HCT116 (cell line): ENCODE results near the gene RNU6-9. TPM values are rescaled to one million over a fixed set of nuclear protein-coding genes. Genes with fewer than 3 reads are reported as not detected.
A peak's percentile ranks its signal among the peaks of the same experiment; 100 is the strongest.

Experiments used
- ATAC-seq: fragments of 200-7000 bp; cut with Tn5 transposase; 2 replicates; pipeline ENCODE4 v1.9.1; 2020; ENCODE audit warnings: mild to moderate bottlenecking, moderate library complexity
- BruUV-seq: library from RNA; stranded (reverse); fragments of 400-500 nt; replicated peaks from 2 replicates; lab custom pipeline; 2021; lab: Mats Ljungman, UMichigan
- CTCF ChIA-PET: fragments of 300-600 bp; sonication (Branson Sonifier 250); formaldehyde crosslinking; loops from one replicate; lab custom pipeline; 2021; ENCODE audit warnings: antibody characterized with exemption; lab: Charles Lee
- POLR2A ChIA-PET: fragments of 300-600, 350-600 bp; sonication (Branson Sonifier 250); formaldehyde crosslinking; loops from one replicate; lab custom pipeline; 2021; ENCODE audit warnings: antibody characterized with exemption; lab: Charles Lee
- RAD21 ChIA-PET, 2 experiments: fragments of 300-600 bp; sonication (Branson Sonifier 250); formaldehyde crosslinking; loops; one replicate each; lab custom pipeline; 2023; ENCODE audit warnings: low total read pairs in 2 of 2; ENCODE audit not compliant: uncharacterized antibody in 2 of 2, unreplicated experiment in 2 of 2, low non-redundant PET in 1 of 2; lab: Charles Lee
- DNase-seq: peaks from one replicate; pipeline ENCODE4 v3.0.0-alpha.2; 2010; ENCODE audit warnings: low read depth, low spot score
- H2AFZ ChIP-seq: fragments of 200-600 bp; shearing (Covaris generic), sonication (generic); 2 replicates; pipeline ENCODE4 v1.6.1; 2017; ENCODE audit warnings: low read depth, mixed run types, mixed read lengths, antibody characterized with exemption, low read length; ENCODE audit not compliant: poor library complexity, severe bottlenecking
- H3K27ac ChIP-seq: 2 replicates; pipeline ENCODE4 v1.5.1; 2012; ENCODE audit warnings: low read depth, low read length
- H3K27me3 ChIP-seq: fragments of 200-600 bp; sonication (generic); 2 replicates; pipeline ENCODE4 v1.6.1; 2016; ENCODE audit warnings: mixed run types, low read length, mixed read lengths; ENCODE audit not compliant: insufficient read depth
- H3K36me3 ChIP-seq, 2 experiments: fragments of 200-500 bp in 1 of 2; fragments of 200-600 bp in 1 of 2; sonication (Bioruptor generic) in 1 of 2; sonication (generic) in 1 of 2; 2 replicates each; pipeline versions ENCODE4 v1.5.1 to v1.6.1; 2014 to 2016; ENCODE audit warnings: low read length in 2 of 2, inconsistent platforms in 1 of 2, mixed read lengths in 1 of 2, mixed run types in 1 of 2; ENCODE audit not compliant: insufficient read depth in 2 of 2, control insufficient read depth in 1 of 2
- H3K4me1 ChIP-seq, 2 experiments: fragments of 200-600 bp in 1 of 2; sonication (generic) in 1 of 2; 2 replicates each; pipeline versions ENCODE4 v1.5.1 to v1.6.1; 2012 to 2017; ENCODE audit warnings: low read length in 2 of 2, inconsistent platforms in 1 of 2, mild to moderate bottlenecking in 1 of 2, mixed read lengths in 1 of 2, mixed run types in 1 of 2, moderate library complexity in 1 of 2; ENCODE audit not compliant: insufficient read depth in 2 of 2, control insufficient read depth in 1 of 2
- H3K4me2 ChIP-seq: fragments of 200-600 bp; sonication (generic); 2 replicates; pipeline ENCODE4 v1.6.1; 2017; ENCODE audit warnings: mixed run types, low read length, mixed read lengths
- H3K4me3 ChIP-seq, 2 experiments: fragments of 200-600 bp in 1 of 2; sonication (generic) in 1 of 2; replicated peaks in 1 of 2; 2 replicates each; pipeline ENCODE4 v1.5.1; 2011 to 2016; ENCODE audit warnings: low read length in 2 of 2, control low read depth in 1 of 2, low read depth in 1 of 2, mild to moderate bottlenecking in 1 of 2, mixed read lengths in 1 of 2, mixed run types in 1 of 2
- H3K79me2 ChIP-seq: fragments of 200-600 bp; sonication (generic); 2 replicates; pipeline ENCODE4 v1.6.1; 2017; ENCODE audit warnings: mild to moderate bottlenecking, mixed run types, low read length, moderate library complexity, mixed read lengths; ENCODE audit not compliant: insufficient read depth
- H3K9ac ChIP-seq: fragments of 200-600 bp; sonication (generic); 2 replicates; pipeline ENCODE4 v1.6.1; 2016; ENCODE audit warnings: low read length, mixed read lengths
- H3K9me2 ChIP-seq: fragments of 200-600 bp; sonication (generic), shearing (Covaris generic); 2 replicates; pipeline ENCODE4 v1.6.1; 2017; ENCODE audit warnings: mixed run types, mild to moderate bottlenecking, moderate library complexity; ENCODE audit not compliant: insufficient read depth
- H3K9me3 ChIP-seq, 2 experiments: fragments of 200-500 bp in 1 of 2; fragments of 200-600 bp in 1 of 2; sonication (Bioruptor generic) in 1 of 2; sonication (generic) in 1 of 2; 2 replicates each; pipeline ENCODE4 v1.6.1; 2014 to 2017; ENCODE audit warnings: low read length in 2 of 2, mixed read lengths in 2 of 2, inconsistent platforms in 1 of 2, low read depth in 1 of 2, mild to moderate bottlenecking in 1 of 2, mixed run types in 1 of 2, moderate library complexity in 1 of 2; ENCODE audit not compliant: control insufficient read depth in 1 of 2, insufficient read depth in 1 of 2
- H4K20me1 ChIP-seq: fragments of 200-600 bp; sonication (generic), shearing (Covaris generic); 2 replicates; pipeline ENCODE4 v1.6.1; 2017; ENCODE audit warnings: mixed run types, mild to moderate bottlenecking, moderate library complexity; ENCODE audit not compliant: insufficient read depth
- CBX3 ChIP-seq: IDR thresholded peaks from 2 replicates; pipeline ENCODE4 v1.6.1; 2012; ENCODE audit warnings: low read depth
- CEBPB ChIP-seq: IDR thresholded peaks from 2 replicates; pipeline ENCODE4 v1.6.1; 2012; ENCODE audit warnings: low read depth
- EGR1 ChIP-seq: IDR thresholded peaks from 2 replicates; pipeline ENCODE4 v1.6.1; 2012; ENCODE audit warnings: low read depth
- EZH2phosphoT487 ChIP-seq: fragments of 200-600 bp; IDR thresholded peaks from 2 replicates; pipeline ENCODE4 v1.6.1; 2018; ENCODE audit warnings: antibody characterized with exemption, borderline replicate concordance
- FOSL1 ChIP-seq: IDR thresholded peaks from 2 replicates; pipeline ENCODE4 v1.6.1; 2012; ENCODE audit warnings: low read depth
- POLR2AphosphoS5 ChIP-seq: IDR thresholded peaks from 2 replicates; pipeline ENCODE4 v1.6.1; 2011; ENCODE audit warnings: mild to moderate bottlenecking, low read depth, low read length, moderate library complexity
- SP1 ChIP-seq: IDR thresholded peaks from 2 replicates; pipeline ENCODE4 v1.6.1; 2012; ENCODE audit warnings: low read depth
- SRF ChIP-seq: IDR thresholded peaks from 2 replicates; pipeline ENCODE4 v1.6.1; 2012; ENCODE audit warnings: low read depth
- TCF7L2 ChIP-seq: IDR thresholded peaks from 2 replicates; pipeline ENCODE4 v1.7.0; 2011; ENCODE audit warnings: borderline replicate concordance, inconsistent platforms; ENCODE audit not compliant: insufficient read depth, insufficient read length; ENCODE audit errors: extremely low read depth
- intact Hi-C: fragments of 100-400 bp; cut with micrococcal nuclease; formaldehyde crosslinking; loops from 2 replicates; pipeline ENCODE4 v1.10.0; 2022
- total RNA-seq: library from RNA; stranded (reverse); gene quantifications from one replicate; pipeline ENCODE4 v1.2.1, GENCODE V29; 2021; ENCODE audit not compliant: unreplicated experiment
- TF ChIP-seq, protein P1 (sequence below): IDR thresholded peaks from 2 replicates; pipeline ENCODE4 v1.6.1; 2012
- TF ChIP-seq, protein P2 (sequence below): IDR thresholded peaks from 2 replicates; pipeline ENCODE4 v1.6.1; 2012; ENCODE audit warnings: low read depth
- TF ChIP-seq, protein P3 (sequence below): IDR thresholded peaks from 2 replicates; pipeline ENCODE4 v1.6.1; 2012
- TF ChIP-seq, protein P4 (sequence below): IDR thresholded peaks from 2 replicates; pipeline ENCODE4 v1.6.1; 2011; ENCODE audit warnings: mild to moderate bottlenecking, low read length, moderate library complexity; ENCODE audit not compliant: insufficient replicate concordance; ENCODE audit errors: extremely low read depth

RNU6-9 gene
- total RNA-seq, 1 experiment from 2014 or later: not detected

DNA sequence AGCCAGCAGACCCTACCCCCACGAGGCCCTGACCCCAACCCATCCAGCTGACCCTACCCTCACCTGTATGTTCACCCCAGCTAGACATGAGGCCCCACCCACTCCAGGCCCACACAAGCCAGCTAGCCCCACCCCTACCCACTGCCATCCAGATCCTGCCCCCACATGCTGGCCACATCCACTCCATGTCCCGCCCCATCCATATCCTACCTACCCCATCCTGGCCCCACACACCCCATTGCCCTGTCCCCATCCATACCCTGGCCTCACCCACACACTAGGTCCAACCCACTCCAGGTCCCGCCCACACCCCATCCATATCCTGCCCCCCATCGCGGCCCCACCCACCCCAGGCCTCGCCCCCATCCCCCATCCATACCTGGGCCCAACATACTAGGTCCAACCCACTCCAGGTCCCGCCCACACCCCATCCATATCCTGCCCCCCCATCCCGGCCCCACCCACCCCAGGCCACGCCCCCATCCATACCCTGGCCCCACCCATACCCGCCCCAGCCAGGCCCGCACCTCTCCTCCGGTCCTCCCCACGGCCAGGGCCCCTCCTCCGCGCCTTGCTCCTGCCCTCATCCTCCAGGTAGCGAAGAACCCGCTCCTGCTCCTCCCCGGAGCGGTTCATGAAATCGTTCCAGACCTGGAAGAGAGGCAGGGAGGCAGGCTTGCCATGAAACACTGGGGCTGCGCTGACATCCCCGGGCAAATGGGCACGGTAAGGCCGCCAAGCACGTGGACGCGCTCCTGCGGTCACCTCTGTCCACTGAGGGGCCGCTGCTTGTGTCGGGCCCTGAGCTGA is 7.2 kb downstream of the RNU6-9 start:
- TF ChIP-seq TCF7L2 (no peak), FOSL1 (no peak), EGR1 (no peak), SRF (no peak), SP1 (no peak), CEBPB (no peak), EZH2phosphoT487 (no peak), CBX3 (no peak), POLR2AphosphoS5 (no peak)
- TF ChIP-seq, protein P1, sequence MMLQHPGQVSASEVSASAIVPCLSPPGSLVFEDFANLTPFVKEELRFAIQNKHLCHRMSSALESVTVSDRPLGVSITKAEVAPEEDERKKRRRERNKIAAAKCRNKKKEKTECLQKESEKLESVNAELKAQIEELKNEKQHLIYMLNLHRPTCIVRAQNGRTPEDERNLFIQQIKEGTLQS: no peak
- TF ChIP-seq, protein P2, sequence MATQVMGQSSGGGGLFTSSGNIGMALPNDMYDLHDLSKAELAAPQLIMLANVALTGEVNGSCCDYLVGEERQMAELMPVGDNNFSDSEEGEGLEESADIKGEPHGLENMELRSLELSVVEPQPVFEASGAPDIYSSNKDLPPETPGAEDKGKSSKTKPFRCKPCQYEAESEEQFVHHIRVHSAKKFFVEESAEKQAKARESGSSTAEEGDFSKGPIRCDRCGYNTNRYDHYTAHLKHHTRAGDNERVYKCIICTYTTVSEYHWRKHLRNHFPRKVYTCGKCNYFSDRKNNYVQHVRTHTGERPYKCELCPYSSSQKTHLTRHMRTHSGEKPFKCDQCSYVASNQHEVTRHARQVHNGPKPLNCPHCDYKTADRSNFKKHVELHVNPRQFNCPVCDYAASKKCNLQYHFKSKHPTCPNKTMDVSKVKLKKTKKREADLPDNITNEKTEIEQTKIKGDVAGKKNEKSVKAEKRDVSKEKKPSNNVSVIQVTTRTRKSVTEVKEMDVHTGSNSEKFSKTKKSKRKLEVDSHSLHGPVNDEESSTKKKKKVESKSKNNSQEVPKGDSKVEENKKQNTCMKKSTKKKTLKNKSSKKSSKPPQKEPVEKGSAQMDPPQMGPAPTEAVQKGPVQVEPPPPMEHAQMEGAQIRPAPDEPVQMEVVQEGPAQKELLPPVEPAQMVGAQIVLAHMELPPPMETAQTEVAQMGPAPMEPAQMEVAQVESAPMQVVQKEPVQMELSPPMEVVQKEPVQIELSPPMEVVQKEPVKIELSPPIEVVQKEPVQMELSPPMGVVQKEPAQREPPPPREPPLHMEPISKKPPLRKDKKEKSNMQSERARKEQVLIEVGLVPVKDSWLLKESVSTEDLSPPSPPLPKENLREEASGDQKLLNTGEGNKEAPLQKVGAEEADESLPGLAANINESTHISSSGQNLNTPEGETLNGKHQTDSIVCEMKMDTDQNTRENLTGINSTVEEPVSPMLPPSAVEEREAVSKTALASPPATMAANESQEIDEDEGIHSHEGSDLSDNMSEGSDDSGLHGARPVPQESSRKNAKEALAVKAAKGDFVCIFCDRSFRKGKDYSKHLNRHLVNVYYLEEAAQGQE: no peak
- TF ChIP-seq, protein P3, sequence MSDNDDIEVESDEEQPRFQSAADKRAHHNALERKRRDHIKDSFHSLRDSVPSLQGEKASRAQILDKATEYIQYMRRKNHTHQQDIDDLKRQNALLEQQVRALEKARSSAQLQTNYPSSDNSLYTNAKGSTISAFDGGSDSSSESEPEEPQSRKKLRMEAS: no peak
- TF ChIP-seq, protein P4, sequence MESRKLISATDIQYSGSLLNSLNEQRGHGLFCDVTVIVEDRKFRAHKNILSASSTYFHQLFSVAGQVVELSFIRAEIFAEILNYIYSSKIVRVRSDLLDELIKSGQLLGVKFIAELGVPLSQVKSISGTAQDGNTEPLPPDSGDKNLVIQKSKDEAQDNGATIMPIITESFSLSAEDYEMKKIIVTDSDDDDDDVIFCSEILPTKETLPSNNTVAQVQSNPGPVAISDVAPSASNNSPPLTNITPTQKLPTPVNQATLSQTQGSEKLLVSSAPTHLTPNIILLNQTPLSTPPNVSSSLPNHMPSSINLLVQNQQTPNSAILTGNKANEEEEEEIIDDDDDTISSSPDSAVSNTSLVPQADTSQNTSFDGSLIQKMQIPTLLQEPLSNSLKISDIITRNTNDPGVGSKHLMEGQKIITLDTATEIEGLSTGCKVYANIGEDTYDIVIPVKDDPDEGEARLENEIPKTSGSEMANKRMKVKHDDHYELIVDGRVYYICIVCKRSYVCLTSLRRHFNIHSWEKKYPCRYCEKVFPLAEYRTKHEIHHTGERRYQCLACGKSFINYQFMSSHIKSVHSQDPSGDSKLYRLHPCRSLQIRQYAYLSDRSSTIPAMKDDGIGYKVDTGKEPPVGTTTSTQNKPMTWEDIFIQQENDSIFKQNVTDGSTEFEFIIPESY: no peak
- TF ChIP-seq, all 23 proteins: peak for 0
- intact Hi-C loops: no loop called here
- DNase-seq (no peak), ATAC-seq (peak; percentile 84)
- Histone ChIP-seq H3K9ac (no peak overlapping the region), H4K20me1 (no peaks in the 10 kb centered on the region), H3K36me3 (peaks cover 6 to 7% of the 10 kb centered on the region in 2 experiments; a peak in 3 of 4 replicates), H3K9me2 (no peaks in the 10 kb centered on the region), H3K4me2 (peak overlapping the region; percentile 41), H3K4me1 (peaks cover 6 to 16% of the 10 kb centered on the region in 2 experiments; a peak in 3 of 4 replicates), H3K79me2 (peaks cover 19% of the 10 kb centered on the region; the same call in 1 of the 2 replicates), H3K27me3 (no peaks in the 10 kb centered on the region), H3K4me3 (no peak overlapping the region), H3K27ac (peak overlapping the region; percentile 49; the same call in 1 of the 2 replicates), H3K9me3 (no peaks in the 10 kb centered on the region), H2AFZ (no peak overlapping the region)
- POLR2A ChIA-PET: no interaction called here
- CTCF ChIA-PET: no interaction called here
- no TSS peak for BruUV-seq
- RAD21 ChIA-PET: no interaction called here
